HepG2 (cell line): ENCODE data around the gene PSMD12. TPM values are rescaled to one million over a fixed set of nuclear protein-coding genes. Genes with fewer than 3 reads are reported as not detected.
A peak's percentile ranks its signal among the peaks of the same experiment; 100 is the strongest.

ENCODE experiments used
- CHD4 ChIP-seq: fragments of 200-600 bp; sonication (generic); IDR thresholded peaks from 2 replicates; pipeline ENCODE4 v1.7.0; 2017; ENCODE audit warnings: mild to moderate bottlenecking, low read length, borderline replicate concordance
- FOXM1 ChIP-seq: sonication (generic); formaldehyde crosslinking; IDR thresholded peaks from 2 replicates; pipeline ENCODE4 v1.5.0; 2020; ENCODE audit warnings: missing genetic modification reagents
- GATAD1 ChIP-seq: IDR thresholded peaks from 2 replicates; pipeline ENCODE4 v1.6.1; 2016; ENCODE audit warnings: missing genetic modification reagents, missing compliant biosample characterization
- HDAC2 ChIP-seq: sonication (generic); formaldehyde crosslinking; IDR thresholded peaks from 2 replicates; pipeline ENCODE4 v1.4.0; 2020; ENCODE audit warnings: missing genetic modification reagents
- HOXD1 ChIP-seq: sonication (generic); formaldehyde crosslinking; IDR thresholded peaks from 2 replicates; pipeline ENCODE4 v1.5.0; 2020; ENCODE audit warnings: missing genetic modification reagents
- IRX3 ChIP-seq: sonication (generic); formaldehyde crosslinking; IDR thresholded peaks from 2 replicates; pipeline ENCODE4 v1.8.1; 2023; ENCODE audit warnings: mild to moderate bottlenecking, low read depth, missing genetic modification reagents, borderline replicate concordance
- KLF13 ChIP-seq: sonication (generic); formaldehyde crosslinking; IDR thresholded peaks from 2 replicates; pipeline ENCODE4 v1.4.0; 2020; ENCODE audit warnings: mild to moderate bottlenecking, missing genetic modification reagents
- MIER2 ChIP-seq: IDR thresholded peaks from 2 replicates; pipeline ENCODE4 v1.6.1; 2016; ENCODE audit warnings: missing biosample characterization, missing genetic modification reagents
- MIER3 ChIP-seq: IDR thresholded peaks from 2 replicates; pipeline ENCODE4 v1.6.1; 2016; ENCODE audit warnings: missing compliant biosample characterization, borderline replicate concordance
- MTA1 ChIP-seq: sonication (generic); formaldehyde crosslinking; IDR thresholded peaks from 2 replicates; pipeline ENCODE4 v1.4.0; 2020; ENCODE audit warnings: missing genetic modification reagents, mild to moderate bottlenecking, borderline replicate concordance
- MXI1 ChIP-seq: IDR thresholded peaks from 3 replicates; pipeline ENCODE4 v1.6.1; 2012; ENCODE audit warnings: low read depth, low read length, inconsistent platforms, borderline replicate concordance
- NFKBIZ ChIP-seq: IDR thresholded peaks from 2 replicates; pipeline ENCODE4 v1.6.1; 2018; ENCODE audit warnings: missing genetic modification reagents, missing compliant biosample characterization
- NR1H2 ChIP-seq: sonication (generic); formaldehyde crosslinking; IDR thresholded peaks from 2 replicates; pipeline ENCODE4 v1.8.1; 2022; ENCODE audit warnings: low read depth, missing genetic modification reagents, borderline replicate concordance
- PRMT3 ChIP-seq: sonication (generic); formaldehyde crosslinking; IDR thresholded peaks from 2 replicates; pipeline ENCODE4 v1.8.1; 2022; ENCODE audit warnings: low read depth, mild to moderate bottlenecking, moderate library complexity, missing genetic modification reagents, borderline replicate concordance
- SALL1 ChIP-seq: sonication (generic); formaldehyde crosslinking; IDR thresholded peaks from 2 replicates; pipeline ENCODE4 v1.8.0; 2022; ENCODE audit warnings: mild to moderate bottlenecking, missing genetic modification reagents
- STAG1 ChIP-seq: sonication (generic); formaldehyde crosslinking; IDR thresholded peaks from 2 replicates; pipeline ENCODE4 v1.4.0; 2020; ENCODE audit warnings: missing genetic modification reagents
- ZNF143 ChIP-seq: sonication (generic); formaldehyde crosslinking; IDR thresholded peaks from 2 replicates; pipeline ENCODE4 v1.4.0; 2020; ENCODE audit warnings: missing genetic modification reagents
- ZNF44 ChIP-seq: sonication (generic); formaldehyde crosslinking; IDR thresholded peaks from 2 replicates; pipeline ENCODE4 v1.5.1; 2020; ENCODE audit warnings: mild to moderate bottlenecking, missing genetic modification reagents
- ZNF468 ChIP-seq: sonication (generic); formaldehyde crosslinking; IDR thresholded peaks from 2 replicates; pipeline ENCODE4 v1.8.0; 2022; ENCODE audit warnings: mild to moderate bottlenecking, moderate library complexity, missing genetic modification reagents
- ZNF570 ChIP-seq: sonication (generic); formaldehyde crosslinking; IDR thresholded peaks from 2 replicates; pipeline ENCODE4 v1.4.0; 2020; ENCODE audit warnings: mild to moderate bottlenecking, missing genetic modification reagents, borderline replicate concordance
- ZNF713 ChIP-seq: sonication (generic); formaldehyde crosslinking; IDR thresholded peaks from 2 replicates; pipeline ENCODE4 v1.4.0; 2020; ENCODE audit warnings: mild to moderate bottlenecking, missing genetic modification reagents
- ZNF766 ChIP-seq: sonication (generic); formaldehyde crosslinking; IDR thresholded peaks from 2 replicates; pipeline ENCODE4 v1.5.0; 2020; ENCODE audit warnings: missing genetic modification reagents, borderline replicate concordance
- ZNF792 ChIP-seq: IDR thresholded peaks from 2 replicates; pipeline ENCODE4 v1.6.1; 2016
- polyA plus RNA-seq, 8 experiments: library from polyadenylated mRNA; depleted of rRNA in 3 of 8; stranded (reverse) in 7 of 8; unstranded in 1 of 8; fragments of >200 nt; fragmentation: Illumina TruSeq in 4 of 8; extraction: Trizol in 4 of 8; gene quantifications; 2 replicates each; pipeline versions ENCODE4 v1.2.1 to v1.2.3, GENCODE V29; 2011 to 2016; ENCODE audit warnings: low read depth in 4 of 8, missing spikeins in 1 of 8, mixed read lengths in 1 of 8; ENCODE audit not compliant: insufficient read depth in 1 of 8
- total RNA-seq, 5 experiments: library from RNA; depleted of rRNA; stranded (reverse); fragments of >200 nt; fragmentation: Illumina TruSeq; extraction: Trizol; gene quantifications; 2 replicates each; pipeline ENCODE4 v1.2.3, GENCODE V29; 2016; ENCODE audit warnings: low read depth in 1 of 5
- TF ChIP-seq, protein P1 (sequence below): IDR thresholded peaks from 2 replicates; pipeline ENCODE4 v1.6.1; 2016; ENCODE audit warnings: missing compliant biosample characterization, missing genetic modification reagents, borderline replicate concordance
- TF ChIP-seq, protein P2 (sequence below): sonication (generic); formaldehyde crosslinking; IDR thresholded peaks from 2 replicates; pipeline ENCODE4 v1.4.0; 2020; ENCODE audit warnings: missing genetic modification reagents
- TF ChIP-seq, protein P3 (sequence below): sonication (generic); formaldehyde crosslinking; IDR thresholded peaks from 2 replicates; pipeline ENCODE4 v1.4.0; 2020; ENCODE audit warnings: missing genetic modification reagents

The PSMD12 gene
- total and polyA plus RNA-seq, 2 of the 13 experiments (the other 11 are each of a cell fraction or from before 2014, with no cell fraction given), result 27.4 to 71.7 TPM

DNA sequence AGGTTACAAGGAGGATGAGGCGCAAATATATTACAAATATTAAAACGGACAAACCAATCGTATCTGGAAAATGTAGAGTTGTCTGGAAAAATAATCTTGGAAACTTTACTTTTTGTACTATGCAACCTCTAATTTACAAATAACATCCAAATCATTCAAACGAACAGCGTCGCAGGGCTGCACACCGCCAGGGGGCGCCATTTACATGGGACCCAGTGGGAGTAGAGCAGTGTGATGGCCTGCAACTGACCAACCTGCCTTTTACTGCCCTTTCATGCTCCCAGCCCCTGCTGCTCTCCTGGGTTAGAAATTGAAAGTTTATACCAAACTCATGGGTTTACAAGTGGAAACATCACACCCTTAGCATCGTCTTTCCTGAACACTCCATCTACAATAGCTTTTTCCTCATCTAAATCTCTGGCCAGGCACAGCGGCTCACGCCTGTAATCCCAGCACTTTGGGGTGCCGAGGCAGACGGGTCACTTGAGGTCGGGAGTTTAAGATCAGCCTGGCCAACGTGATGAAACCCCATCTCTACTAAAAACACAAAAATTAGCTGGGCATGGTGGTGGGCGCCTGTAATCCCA, 20.7 kb upstream of the PSMD12 start (continued):
- TF ChIP-seq, protein P1, sequence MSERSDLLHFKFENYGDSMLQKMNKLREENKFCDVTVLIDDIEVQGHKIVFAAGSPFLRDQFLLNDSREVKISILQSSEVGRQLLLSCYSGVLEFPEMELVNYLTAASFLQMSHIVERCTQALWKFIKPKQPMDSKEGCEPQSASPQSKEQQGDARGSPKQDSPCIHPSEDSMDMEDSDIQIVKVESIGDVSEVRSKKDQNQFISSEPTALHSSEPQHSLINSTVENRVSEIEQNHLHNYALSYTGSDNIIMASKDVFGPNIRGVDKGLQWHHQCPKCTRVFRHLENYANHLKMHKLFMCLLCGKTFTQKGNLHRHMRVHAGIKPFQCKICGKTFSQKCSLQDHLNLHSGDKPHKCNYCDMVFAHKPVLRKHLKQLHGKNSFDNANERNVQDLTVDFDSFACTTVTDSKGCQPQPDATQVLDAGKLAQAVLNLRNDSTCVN, result no peak
- 0 out of 2 replicates have a peak, but pooled peaks have one; percentile 16 for TF ChIP-seq GATAD1 (CRISPR knock-in tag)
- no peak for TF ChIP-seq PRMT3
- no peak for TF ChIP-seq MTA1
- TF ChIP-seq ZNF713 (CRISPR knock-in tag), result no peak
- TF ChIP-seq ZNF766 (CRISPR knock-in tag), result 0 out of 2 replicates have a peak, but pooled peaks have one; percentile 30
- TF ChIP-seq MXI1, result no peak
- peak; percentile 47 for TF ChIP-seq SALL1
- TF ChIP-seq STAG1 (CRISPR knock-in tag), result peak; percentile 90
- TF ChIP-seq, protein P2, sequence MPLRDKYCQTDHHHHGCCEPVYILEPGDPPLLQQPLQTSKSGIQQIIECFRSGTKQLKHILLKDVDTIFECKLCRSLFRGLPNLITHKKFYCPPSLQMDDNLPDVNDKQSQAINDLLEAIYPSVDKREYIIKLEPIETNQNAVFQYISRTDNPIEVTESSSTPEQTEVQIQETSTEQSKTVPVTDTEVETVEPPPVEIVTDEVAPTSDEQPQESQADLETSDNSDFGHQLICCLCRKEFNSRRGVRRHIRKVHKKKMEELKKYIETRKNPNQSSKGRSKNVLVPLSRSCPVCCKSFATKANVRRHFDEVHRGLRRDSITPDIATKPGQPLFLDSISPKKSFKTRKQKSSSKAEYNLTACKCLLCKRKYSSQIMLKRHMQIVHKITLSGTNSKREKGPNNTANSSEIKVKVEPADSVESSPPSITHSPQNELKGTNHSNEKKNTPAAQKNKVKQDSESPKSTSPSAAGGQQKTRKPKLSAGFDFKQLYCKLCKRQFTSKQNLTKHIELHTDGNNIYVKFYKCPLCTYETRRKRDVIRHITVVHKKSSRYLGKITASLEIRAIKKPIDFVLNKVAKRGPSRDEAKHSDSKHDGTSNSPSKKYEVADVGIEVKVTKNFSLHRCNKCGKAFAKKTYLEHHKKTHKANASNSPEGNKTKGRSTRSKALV (CRISPR knock-in tag), result 0 out of 2 replicates have a peak, but pooled peaks have one; percentile 42
- 0 out of 2 replicates have a peak, but pooled peaks have one; percentile 52 for TF ChIP-seq HOXD1
- TF ChIP-seq HDAC2, result 0 out of 2 replicates have a peak, but pooled peaks have one; percentile 39
- 0 out of 2 replicates have a peak, but pooled peaks have one; percentile 44 for TF ChIP-seq MIER2 (CRISPR knock-in tag)
- TF ChIP-seq, protein P3, sequence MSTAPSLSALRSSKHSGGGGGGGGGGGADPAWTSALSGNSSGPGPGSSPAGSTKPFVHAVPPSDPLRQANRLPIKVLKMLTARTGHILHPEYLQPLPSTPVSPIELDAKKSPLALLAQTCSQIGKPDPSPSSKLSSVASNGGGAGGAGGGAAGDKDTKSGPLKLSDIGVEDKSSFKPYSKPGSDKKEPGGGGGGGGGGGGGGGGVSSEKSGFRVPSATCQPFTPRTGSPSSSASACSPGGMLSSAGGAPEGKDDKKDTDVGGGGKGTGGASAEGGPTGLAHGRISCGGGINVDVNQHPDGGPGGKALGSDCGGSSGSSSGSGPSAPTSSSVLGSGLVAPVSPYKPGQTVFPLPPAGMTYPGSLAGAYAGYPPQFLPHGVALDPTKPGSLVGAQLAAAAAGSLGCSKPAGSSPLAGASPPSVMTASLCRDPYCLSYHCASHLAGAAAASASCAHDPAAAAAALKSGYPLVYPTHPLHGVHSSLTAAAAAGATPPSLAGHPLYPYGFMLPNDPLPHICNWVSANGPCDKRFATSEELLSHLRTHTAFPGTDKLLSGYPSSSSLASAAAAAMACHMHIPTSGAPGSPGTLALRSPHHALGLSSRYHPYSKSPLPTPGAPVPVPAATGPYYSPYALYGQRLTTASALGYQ (CRISPR knock-in tag), result no peak
- 0 out of 2 replicates have a peak, but pooled peaks have one; percentile 30 for TF ChIP-seq ZNF792 (CRISPR knock-in tag)
- TF ChIP-seq ZNF468 (CRISPR knock-in tag), result no peak
- TF ChIP-seq KLF13, result no peak
- no peak for TF ChIP-seq ZNF44 (CRISPR knock-in tag)
- no peak for TF ChIP-seq FOXM1
- TF ChIP-seq MIER3 (CRISPR knock-in tag), result no peak
- TF ChIP-seq ZNF570 (CRISPR knock-in tag), result no peak
- no peak for TF ChIP-seq NFKBIZ
- no peak for TF ChIP-seq IRX3 (CRISPR knock-in tag)
- no peak for TF ChIP-seq ZNF143 (CRISPR knock-in tag)
- TF ChIP-seq CHD4, result no peak
- TF ChIP-seq NR1H2 (CRISPR knock-in tag), result no peak
